WERI-Rb-1 (cell line): Measurements from ENCODE around the gene STAC2.
"Not testable (repeated sequence)": the region's sequence is repeated elsewhere in the genome, so short reads cannot be mapped to it uniquely, and the experiment has no call there.

Source experiments
- DNase-seq: peaks from one replicate; pipeline ENCODE4 v3.0.0-alpha.2; 2020
- H3K27ac ChIP-seq: fragments of 250-450 bp; sonication (Bioruptor Pico); 2 replicates; pipeline ENCODE4 v1.5.1; 2020; ENCODE audit warnings: mild to moderate bottlenecking, moderate library complexity
- H3K27me3 ChIP-seq: fragments of 250-450 bp; sonication (Bioruptor Pico); 2 replicates; pipeline ENCODE4 v1.5.1; 2021; ENCODE audit warnings: mild to moderate bottlenecking, low read depth, moderate library complexity; ENCODE audit not compliant: insufficient read depth, severe bottlenecking
- H3K36me3 ChIP-seq: fragments of 250-450 bp; sonication (Bioruptor Pico); 2 replicates; pipeline ENCODE4 v1.5.1; 2020; ENCODE audit warnings: mild to moderate bottlenecking, moderate library complexity
- H3K4me3 ChIP-seq: 2 replicates; pipeline ENCODE4 v1.5.1; 2011; ENCODE audit warnings: low read depth, mild to moderate bottlenecking, control low read depth, low read length
- H3K9me3 ChIP-seq: fragments of 250-450 bp; sonication (Bioruptor Pico); 2 replicates; pipeline ENCODE4 v1.5.1; 2021; ENCODE audit warnings: mild to moderate bottlenecking, moderate library complexity; ENCODE audit not compliant: severe bottlenecking
- CTCF ChIP-seq: IDR thresholded peaks from 2 replicates; pipeline ENCODE4 v1.5.1; 2011; ENCODE audit warnings: low read depth, mild to moderate bottlenecking, control low read depth, inconsistent platforms, low read length

Gene STAC2

GRCh38 chr17:39252788-39253460 lies 27.2 kb upstream of the STAC2 start:
- H3K4me3 ChIP-seq: no peak overlapping the region
- H3K36me3 ChIP-seq: no peaks in the 10 kb centered on the region; the same call in none of the 2 replicates
- TF ChIP-seq CTCF: no peak
- DNase-seq: no peak
- H3K27ac ChIP-seq: no peak overlapping the region
- H3K9me3 ChIP-seq: no peaks in the 10 kb centered on the region
- no peaks in the 10 kb centered on the region for H3K27me3 ChIP-seq

DNA sequence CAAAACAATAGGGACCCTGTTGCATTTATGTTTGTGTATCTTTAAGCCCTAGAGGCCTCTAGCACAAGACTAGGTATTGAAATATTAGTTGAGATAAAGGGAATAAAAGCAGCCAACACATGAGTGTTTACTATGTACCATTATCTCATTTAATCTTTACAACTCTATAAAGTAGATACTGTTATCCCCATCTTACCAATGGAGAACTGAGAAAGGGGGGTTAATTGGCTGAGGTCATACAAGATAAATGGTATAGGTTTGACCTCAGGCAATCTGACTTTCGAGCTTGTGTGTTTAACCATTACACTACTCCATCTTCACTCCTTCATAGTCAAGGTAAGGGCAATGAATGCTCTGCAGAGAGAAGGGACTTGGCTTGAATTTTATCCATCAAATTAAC lies 26.3 kb upstream of the STAC2 start:
- H3K27ac ChIP-seq: no peak overlapping the region
- no peak for DNase-seq
- H3K9me3 ChIP-seq: no peaks in the 10 kb centered on the region
- H3K4me3 ChIP-seq: no peak overlapping the region
- H3K27me3 ChIP-seq: no peaks in the 10 kb centered on the region
- TF ChIP-seq CTCF: no peak
- no peaks in the 10 kb centered on the region; the same call in 1 of the 2 replicates for H3K36me3 ChIP-seq

- H3K9me3 ChIP-seq, DNase-seq, H3K4me3 ChIP-seq, H3K27me3 ChIP-seq, H3K36me3 ChIP-seq, H3K27ac ChIP-seq: not testable (repeated sequence)
These were observed 24.3 kb upstream of the STAC2 start for GRCh38 chr17:39250076-39250475.

- TF ChIP-seq CTCF: 0 out of 2 replicates have a peak, but pooled peaks have one; percentile 9
- no peak overlapping the region for H3K27ac ChIP-seq
- H3K4me3 ChIP-seq: no peak overlapping the region
- H3K9me3 ChIP-seq: no peaks in the 10 kb centered on the region
- no peaks in the 10 kb centered on the region for H3K36me3 ChIP-seq
- no peak for DNase-seq
- no peaks in the 10 kb centered on the region for H3K27me3 ChIP-seq
These were observed 20.5 kb upstream of the STAC2 start for GRCh38 chr17:39246274-39246673.

GRCh38 chr17:39244600-39245570 lies 19.1 kb upstream of the STAC2 start:
- Histone ChIP-seq H3K9me3 (no peaks in the 10 kb centered on the region), H3K27ac (no peak overlapping the region), H3K4me3 (no peak overlapping the region), H3K36me3 (no peaks in the 10 kb centered on the region), H3K27me3 (no peaks in the 10 kb centered on the region)
- peak; percentile 89 for DNase-seq
- peak; percentile 91 for TF ChIP-seq CTCF

DNA sequence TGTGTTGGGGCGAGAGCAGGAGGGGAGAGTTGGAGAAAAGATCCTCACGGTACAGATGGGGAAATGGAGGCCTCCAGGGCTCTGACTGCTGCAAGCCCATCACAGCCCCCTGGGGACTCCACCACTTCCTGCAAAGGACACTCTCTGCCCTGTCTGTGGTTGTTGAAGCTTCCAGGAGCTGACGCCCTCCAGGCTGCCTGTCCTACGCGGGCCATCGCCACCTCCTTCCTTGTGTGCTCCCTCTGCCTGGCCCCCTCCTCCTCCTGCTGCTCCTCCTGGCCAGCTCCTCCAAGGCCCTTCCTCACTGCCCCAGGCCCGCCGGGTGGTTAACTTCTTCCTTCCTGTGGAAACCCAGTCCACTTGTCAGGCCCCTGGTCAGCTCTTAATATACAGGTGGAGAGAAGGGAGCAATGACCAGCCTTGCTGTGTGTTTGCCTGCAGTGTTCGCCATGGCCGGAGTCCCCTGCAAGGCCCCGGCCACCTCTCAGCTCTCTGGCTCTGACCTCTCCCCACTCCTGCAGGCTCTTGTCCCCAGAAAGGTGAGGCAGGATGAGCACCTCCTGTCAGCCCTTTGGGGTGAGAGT lies 18.4 kb upstream of the STAC2 start:
- Histone ChIP-seq H3K36me3 (no peaks in the 10 kb centered on the region), H3K27me3 (no peaks in the 10 kb centered on the region), H3K9me3 (no peaks in the 10 kb centered on the region), H3K27ac (no peak overlapping the region), H3K4me3 (no peak overlapping the region)
- no peak for DNase-seq
- no peak for TF ChIP-seq CTCF
